ACC112 (cell line): ENCODE measurements around the gene NFIC.

Experiments used
- H2AFZ ChIP-seq: fragments of 200-600 bp; sonication (generic); one replicate; pipeline ENCODE4 v1.6.0; 2017; ENCODE audit warnings: antibody characterized with exemption, low read length; ENCODE audit not compliant: unreplicated experiment
- H3K27ac ChIP-seq: fragments of 200-600 bp; sonication (generic); 2 replicates; pipeline ENCODE4 v1.5.1; 2014; ENCODE audit warnings: low read depth, mild to moderate bottlenecking, antibody characterized with exemption, low read length, moderate library complexity
- H3K27me3 ChIP-seq: fragments of 200-600 bp; sonication (generic); 2 replicates; pipeline ENCODE4 v1.6.1; 2014; ENCODE audit warnings: mild to moderate bottlenecking, antibody characterized with exemption, low read length, moderate library complexity, mixed read lengths; ENCODE audit not compliant: insufficient read depth
- H3K36me3 ChIP-seq: fragments of 200-600 bp; sonication (generic); 2 replicates; pipeline ENCODE4 v1.6.1; 2016; ENCODE audit warnings: mild to moderate bottlenecking, antibody characterized with exemption, low read length, moderate library complexity, mixed read lengths; ENCODE audit not compliant: insufficient read depth
- H3K4me1 ChIP-seq: fragments of 200-600 bp; sonication (generic); one replicate; pipeline ENCODE4 v1.6.1; 2016; ENCODE audit warnings: low read length, mixed read lengths; ENCODE audit not compliant: insufficient read depth, unreplicated experiment, control insufficient read depth
- H3K4me3 ChIP-seq: fragments of 200-600 bp; sonication (generic); 2 replicates; pipeline ENCODE4 v1.5.1; 2014; ENCODE audit warnings: mild to moderate bottlenecking, low read depth, low read length
- H3K79me2 ChIP-seq: fragments of 200-600 bp; sonication (generic); one replicate; pipeline ENCODE4 v1.6.0; 2016; ENCODE audit warnings: low read length; ENCODE audit not compliant: control insufficient read depth, unreplicated experiment, insufficient read depth

The NFIC gene

GRCh38 chr19:3368441-3368795, 2.0 kb downstream of the NFIC start:
- H3K36me3 ChIP-seq: no peaks in the 10 kb centered on the region; the same call in 1 of the 2 replicates
- peaks cover 74% of the 10 kb centered on the region for H3K79me2 ChIP-seq
- peaks cover 24% of the 10 kb centered on the region for H3K4me1 ChIP-seq
- H3K4me3 ChIP-seq: peak overlapping the region; percentile 86
- H3K27ac ChIP-seq: peak overlapping the region; percentile 69
- H2AFZ ChIP-seq: no peak overlapping the region
- no peaks in the 10 kb centered on the region for H3K27me3 ChIP-seq

DNA sequence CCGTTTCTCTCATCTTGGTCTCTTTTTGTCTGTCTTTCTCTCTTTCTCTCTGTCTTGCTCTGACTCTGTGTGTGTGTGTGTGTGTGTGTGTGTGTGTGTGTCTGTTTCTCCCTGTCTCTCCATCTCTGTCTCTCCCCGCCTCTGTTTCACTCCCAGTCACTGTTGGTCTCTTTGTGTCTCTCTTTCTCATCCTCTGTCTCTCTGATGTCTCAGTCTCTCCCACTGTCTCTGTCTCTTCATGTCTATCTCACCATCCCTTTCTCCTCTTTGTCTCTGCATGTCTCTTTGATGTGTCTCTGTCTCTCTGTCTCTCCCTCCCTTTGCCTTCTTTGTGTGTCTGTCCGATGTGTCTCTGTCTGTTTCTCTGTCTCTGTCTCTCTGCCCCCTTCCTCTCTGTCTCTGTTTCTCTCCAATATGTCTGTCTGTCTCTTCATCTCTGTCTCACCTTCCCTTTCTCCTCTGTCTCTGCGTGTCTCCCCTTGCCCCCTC, 2.5 kb downstream of the NFIC start:
- H3K4me1 ChIP-seq: peaks cover 24% of the 10 kb centered on the region
- H3K36me3 ChIP-seq: no peaks in the 10 kb centered on the region; the same call in 1 of the 2 replicates
- peak overlapping the region; percentile 86 for H3K4me3 ChIP-seq
- no peak overlapping the region for H2AFZ ChIP-seq
- no peaks in the 10 kb centered on the region for H3K27me3 ChIP-seq
- peak overlapping the region; percentile 69 for H3K27ac ChIP-seq
- H3K79me2 ChIP-seq: peaks cover 76% of the 10 kb centered on the region

- H2AFZ ChIP-seq: no peak overlapping the region
- H3K4me1 ChIP-seq: peaks cover 24% of the 10 kb centered on the region
- no peaks in the 10 kb centered on the region for H3K27me3 ChIP-seq
- H3K27ac ChIP-seq: peak overlapping the region; percentile 69
- peak overlapping the region; percentile 86 for H3K4me3 ChIP-seq
- H3K36me3 ChIP-seq: no peaks in the 10 kb centered on the region; the same call in 1 of the 2 replicates
- H3K79me2 ChIP-seq: peaks cover 82% of the 10 kb centered on the region
These were observed 3.2 kb downstream of the NFIC start for GRCh38 chr19:3369337-3370213.

GRCh38 chr19:3370214-3370720, 3.9 kb downstream of the NFIC start:
- Histone ChIP-seq H3K36me3 (no peaks in the 10 kb centered on the region; the same call in 1 of the 2 replicates), H3K4me3 (peak overlapping the region; percentile 86), H3K27me3 (no peaks in the 10 kb centered on the region), H3K4me1 (peaks cover 29% of the 10 kb centered on the region), H2AFZ (no peak overlapping the region), H3K27ac (peak overlapping the region; percentile 69), H3K79me2 (peaks cover 87% of the 10 kb centered on the region)

GRCh38 chr19:3370728-3371591, 4.6 kb downstream of the NFIC start:
- Histone ChIP-seq H2AFZ (no peak overlapping the region), H3K27me3 (no peaks in the 10 kb centered on the region), H3K36me3 (no peaks in the 10 kb centered on the region; the same call in 1 of the 2 replicates), H3K4me1 (peaks cover 31% of the 10 kb centered on the region), H3K4me3 (peak overlapping the region; percentile 86; the same call in 1 of the 2 replicates), H3K79me2 (peaks cover 90% of the 10 kb centered on the region), H3K27ac (peak overlapping the region; percentile 69; the same call in 1 of the 2 replicates)

- H2AFZ ChIP-seq: no peak overlapping the region
- H3K27me3 ChIP-seq: no peaks in the 10 kb centered on the region
- no peak overlapping the region for H3K27ac ChIP-seq
- H3K4me3 ChIP-seq: no peak overlapping the region
- H3K4me1 ChIP-seq: peaks cover 32% of the 10 kb centered on the region
- H3K36me3 ChIP-seq: no peaks in the 10 kb centered on the region; the same call in 1 of the 2 replicates
- peaks cover 85% of the 10 kb centered on the region for H3K79me2 ChIP-seq
These were observed 6.0 kb downstream of the NFIC start for GRCh38 chr19:3372413-3372812.

DNA sequence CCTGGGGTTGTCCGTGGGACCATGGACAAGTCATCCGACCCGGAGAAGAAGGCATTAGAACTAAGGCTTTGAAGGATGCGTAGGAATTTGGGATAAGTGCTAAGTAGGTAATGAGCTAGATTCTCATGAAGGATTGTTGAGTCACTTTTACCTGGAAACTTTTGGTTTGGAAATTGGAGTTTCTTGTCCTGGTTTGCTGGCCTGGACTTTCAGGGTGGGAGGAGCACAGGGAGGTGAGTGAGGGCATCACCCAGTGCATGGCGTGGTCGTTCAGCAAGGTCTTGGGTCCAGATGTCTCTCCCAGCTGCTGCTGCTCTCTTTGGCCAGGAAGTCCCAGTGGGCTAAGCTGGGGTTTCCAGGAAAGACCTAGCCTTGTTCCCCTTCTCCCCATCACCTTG, 7.6 kb downstream of the NFIC start:
- Histone ChIP-seq H3K4me3 (no peak overlapping the region), H3K4me1 (peaks cover 27% of the 10 kb centered on the region), H3K27me3 (no peaks in the 10 kb centered on the region), H3K79me2 (peaks cover 83% of the 10 kb centered on the region), H3K36me3 (no peaks in the 10 kb centered on the region; the same call in 1 of the 2 replicates), H3K27ac (peak overlapping the region; percentile 53; the same call in 1 of the 2 replicates), H2AFZ (no peak overlapping the region)

- H3K4me1 ChIP-seq: peaks cover 27% of the 10 kb centered on the region
- peak overlapping the region; percentile 50; the same call in 1 of the 2 replicates for H3K4me3 ChIP-seq
- peak overlapping the region; percentile 53 for H3K27ac ChIP-seq
- H3K79me2 ChIP-seq: peaks cover 78% of the 10 kb centered on the region
- H3K36me3 ChIP-seq: no peaks in the 10 kb centered on the region; the same call in 1 of the 2 replicates
- no peak overlapping the region for H2AFZ ChIP-seq
- H3K27me3 ChIP-seq: no peaks in the 10 kb centered on the region
These were observed 8.2 kb downstream of the NFIC start for GRCh38 chr19:3374369-3375112.

DNA sequence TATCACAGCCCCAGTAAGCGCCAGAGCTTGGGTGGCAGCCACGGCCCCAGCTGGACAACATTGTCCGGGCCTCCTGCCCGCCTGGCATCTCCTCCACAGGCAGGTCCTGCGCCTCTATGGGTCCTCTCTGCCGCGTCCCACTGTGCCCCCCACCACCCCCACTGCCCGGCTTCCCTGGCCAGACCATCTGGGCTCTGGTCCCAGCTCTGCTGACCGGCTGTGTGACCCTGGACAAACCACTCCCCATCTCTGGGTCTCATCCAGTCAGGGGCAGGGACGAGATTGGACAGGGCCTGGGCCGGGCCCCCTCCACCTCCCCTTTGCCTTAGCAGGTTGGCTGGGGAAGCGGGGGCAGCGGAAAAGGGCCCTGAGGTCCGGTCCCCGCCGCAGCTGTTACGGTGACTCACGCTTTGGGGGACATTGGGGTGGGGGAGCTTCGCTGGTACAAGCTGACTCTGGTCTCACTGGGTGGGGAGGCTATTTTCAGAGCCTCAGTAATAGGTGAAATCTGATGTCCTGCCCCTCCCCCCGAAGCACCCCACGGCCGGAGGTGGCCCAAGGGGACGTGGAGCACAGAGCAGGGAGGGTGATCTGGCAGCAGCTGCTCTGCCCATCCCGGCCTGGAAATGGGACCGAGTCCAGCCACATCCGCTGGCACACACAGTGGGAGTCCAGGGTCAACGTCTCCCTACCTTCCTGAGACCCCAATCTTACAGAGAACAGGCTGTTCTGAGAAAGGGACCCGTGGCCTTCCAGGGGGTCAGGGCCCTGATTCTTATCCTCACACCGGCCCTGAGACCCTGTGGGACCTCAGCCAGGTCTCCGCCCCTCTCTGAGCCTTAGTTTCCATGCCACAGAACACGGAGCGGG, 9.1 kb downstream of the NFIC start:
- H3K27me3 ChIP-seq: no peaks in the 10 kb centered on the region
- peak overlapping the region; percentile 50; the same call in 1 of the 2 replicates for H3K4me3 ChIP-seq
- H3K79me2 ChIP-seq: peaks cover 69% of the 10 kb centered on the region
- peaks cover 19% of the 10 kb centered on the region for H3K4me1 ChIP-seq
- H3K27ac ChIP-seq: peak overlapping the region; percentile 53
- no peak overlapping the region for H2AFZ ChIP-seq
- no peaks in the 10 kb centered on the region; the same call in 1 of the 2 replicates for H3K36me3 ChIP-seq
